Liver (tissue), 9 donors: ENCODE data around the gene TBC1D13. TPM values are rescaled to one million over a fixed set of nuclear protein-coding genes. Genes with fewer than 3 reads are reported as not detected.

Experiments used
- DNase-seq: peaks from one replicate; pipeline ENCODE4 v3.0.0-alpha.2; 2017; ENCODE audit warnings: low spot score
- H3K27ac ChIP-seq, 2 donors: one replicate each; pipeline ENCODE4 v1.7.0; 2013; ENCODE audit warnings: inconsistent platforms in 2 of 2, low read length in 2 of 2, control low read depth in 1 of 2, low read depth in 1 of 2, mild to moderate bottlenecking in 1 of 2
- H3K27me3 ChIP-seq, 4 donors: one replicate each; pipeline versions ENCODE4 v1.6.1 to v1.7.0; 2013; ENCODE audit warnings: low read length in 3 of 4, inconsistent platforms in 1 of 4, mild to moderate bottlenecking in 1 of 4, moderate library complexity in 1 of 4; ENCODE audit not compliant: control insufficient read depth in 4 of 4, insufficient read depth in 4 of 4
- H3K36me3 ChIP-seq, 4 donors: one replicate each; pipeline versions ENCODE4 v1.6.1 to v1.7.0; 2013; ENCODE audit warnings: low read length in 3 of 4, mild to moderate bottlenecking in 3 of 4, low read depth in 1 of 4, moderate library complexity in 1 of 4; ENCODE audit not compliant: control insufficient read depth in 4 of 4, insufficient read depth in 3 of 4
- H3K4me1 ChIP-seq, 4 donors: one replicate each; pipeline versions ENCODE4 v1.6.1 to v1.7.0; 2013; ENCODE audit warnings: low read length in 3 of 4, mild to moderate bottlenecking in 3 of 4, moderate library complexity in 1 of 4; ENCODE audit not compliant: control insufficient read depth in 4 of 4, insufficient read depth in 4 of 4
- H3K4me3 ChIP-seq, 3 donors: one replicate each; pipeline versions ENCODE4 v1.6.1 to v1.7.0; 2013; ENCODE audit warnings: low read length in 3 of 3, control low read depth in 1 of 3, low read depth in 1 of 3, mild to moderate bottlenecking in 1 of 3
- H3K9ac ChIP-seq, 2 donors: one replicate each; pipeline ENCODE4 v1.7.0; 2013; ENCODE audit warnings: low read length in 2 of 2, mild to moderate bottlenecking in 2 of 2, moderate library complexity in 2 of 2, control low read depth in 1 of 2, low read depth in 1 of 2
- H3K9me3 ChIP-seq, 4 donors: one replicate each; pipeline versions ENCODE4 v1.6.1 to v1.7.0; 2013; ENCODE audit warnings: low read length in 3 of 4; ENCODE audit not compliant: control insufficient read depth in 4 of 4
- EGR1 ChIP-seq, 2 donors: IDR thresholded peaks; 2 replicates each; pipeline ENCODE4 v1.6.1; 2016 to 2018; ENCODE audit warnings: antibody characterized with exemption in 2 of 2, low read depth in 2 of 2
- FOXA1 ChIP-seq: IDR thresholded peaks from 2 replicates; pipeline ENCODE4 v1.6.1; 2016; ENCODE audit warnings: antibody characterized with exemption
- FOXA2 ChIP-seq: IDR thresholded peaks from 2 replicates; pipeline ENCODE4 v1.6.1; 2016; ENCODE audit warnings: antibody characterized with exemption
- GABPA ChIP-seq, 2 donors: IDR thresholded peaks in 1 of 2; conservative IDR thresholded peaks in 1 of 2; 2 replicates each; pipeline ENCODE4 v1.6.1; 2016; ENCODE audit warnings: antibody characterized with exemption in 2 of 2, mild to moderate bottlenecking in 1 of 2, moderate library complexity in 1 of 2
- HNF4A ChIP-seq, 2 donors: conservative IDR thresholded peaks; 2 replicates each; pipeline ENCODE4 v1.6.1; 2016; ENCODE audit warnings: antibody characterized with exemption in 2 of 2, mild to moderate bottlenecking in 2 of 2
- HNF4G ChIP-seq: IDR thresholded peaks from 2 replicates; pipeline ENCODE4 v1.6.1; 2016; ENCODE audit warnings: antibody characterized with exemption
- JUND ChIP-seq, 2 donors: IDR thresholded peaks; 2 replicates each; pipeline ENCODE4 v1.6.1; 2016; ENCODE audit warnings: antibody characterized with exemption in 2 of 2
- NR2F2 ChIP-seq: IDR thresholded peaks from 2 replicates; pipeline ENCODE4 v1.6.1; 2016; ENCODE audit warnings: antibody characterized with exemption
- RAD21 ChIP-seq, 2 donors: IDR thresholded peaks; 2 replicates each; pipeline ENCODE4 v1.6.1; 2016; ENCODE audit warnings: antibody characterized with exemption in 2 of 2, mild to moderate bottlenecking in 2 of 2
- REST ChIP-seq: IDR thresholded peaks from 2 replicates; pipeline ENCODE4 v1.6.1; 2016; ENCODE audit warnings: antibody characterized with exemption, mild to moderate bottlenecking
- RXRA ChIP-seq, 2 donors: IDR thresholded peaks; 2 replicates each; pipeline ENCODE4 v1.6.1; 2017 to 2018; ENCODE audit warnings: antibody characterized with exemption in 2 of 2, mild to moderate bottlenecking in 1 of 2
- SP1 ChIP-seq: IDR thresholded peaks from 2 replicates; pipeline ENCODE4 v1.6.1; 2018; ENCODE audit warnings: antibody characterized with exemption, mild to moderate bottlenecking
- TAF1 ChIP-seq: conservative IDR thresholded peaks from 2 replicates; pipeline ENCODE4 v1.6.1; 2016; ENCODE audit warnings: antibody characterized with exemption, mild to moderate bottlenecking
- YY1 ChIP-seq: IDR thresholded peaks from 2 replicates; pipeline ENCODE4 v1.6.1; 2016; ENCODE audit warnings: antibody characterized with exemption, mild to moderate bottlenecking
- WGBS: extraction: QIAGEN DNeasy Blood & Tissue Kit; methylation state at CpG from one replicate; pipeline ENCODE4 v1.1.7; 2013; 5-methylcytosine and 5-hydroxymethylcytosine counted together
- polyA plus RNA-seq, 2 donors: library from polyadenylated mRNA; stranded (reverse) in 1 of 2; unstranded in 1 of 2; fragments of 200-250 nt in 1 of 2; fragments of >200 nt in 1 of 2; fragmentation: Nextera tagmentation in 1 of 2; extraction: Ambion mirVana in 1 of 2; gene quantifications; one replicate each; pipeline versions ENCODE4 v1.2.1 to v1.2.3, GENCODE V29; 2013 to 2015
- total RNA-seq, 2 donors: library from RNA; depleted of rRNA; stranded (reverse); fragments of >200 nt; gene quantifications; one replicate each; pipeline ENCODE4 v1.2.3, GENCODE V29; 2014
- TF ChIP-seq, protein P1 (sequence below): IDR thresholded peaks from 2 replicates; pipeline ENCODE4 v1.6.1; 2016; ENCODE audit warnings: antibody characterized with exemption
- TF ChIP-seq, protein P2 (sequence below): fragments of 150-350 bp; IDR thresholded peaks from 2 replicates; pipeline ENCODE4 v1.5.1; 2017; ENCODE audit warnings: improper control_type of control experiment, low read depth, low read length; ENCODE audit not compliant: missing input control
- TF ChIP-seq, protein P3 (sequence below): IDR thresholded peaks from 2 replicates; pipeline ENCODE4 v1.6.1; 2016; ENCODE audit warnings: antibody characterized with exemption
- TF ChIP-seq, protein P4 (sequence below): IDR thresholded peaks from 2 replicates; pipeline ENCODE4 v1.6.1; 2016; ENCODE audit warnings: antibody characterized with exemption
- donor health status: healthy.
- donor health status: healthy.
- donor health status: healthy.
- donor health status: healthy.
- donor health status: healthy.

TBC1D13 gene
- total and polyA plus RNA-seq, 4 donors = 6.3 to 11.7 (median 8.0) TPM

DNA sequence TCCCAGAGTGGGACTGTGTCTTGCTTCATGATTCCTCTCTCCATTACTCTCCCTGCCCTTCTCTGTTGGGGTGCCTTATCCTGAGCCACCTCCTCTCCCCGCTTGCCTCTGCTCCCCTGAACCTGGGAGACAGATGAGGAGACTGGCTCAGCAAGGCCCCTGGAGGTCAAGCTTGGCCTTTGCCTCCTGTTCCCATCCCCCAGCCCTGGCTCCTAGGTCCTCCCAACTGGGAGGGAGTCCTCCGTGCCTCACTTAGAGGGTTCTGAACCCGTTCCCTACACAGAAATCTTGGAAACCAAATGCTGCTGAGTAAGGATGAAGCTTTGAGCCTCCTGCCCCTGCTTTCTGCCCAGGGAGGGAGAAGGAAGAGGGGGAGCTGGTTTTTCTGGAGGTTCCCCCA, 21.5 kb downstream of the TBC1D13 start:
- Histone ChIP-seq H3K4me3 (no peak overlapping the region), H3K4me1 (no peaks in the 10 kb centered on the region), H3K36me3 (peaks cover 23 to 43% (median 26%) of the 10 kb centered on the region in 4 donors), H3K27ac (no peak overlapping the region), H3K9me3 (no peaks in the 10 kb centered on the region), H3K9ac (no peak overlapping the region), H3K27me3 (no peaks in the 10 kb centered on the region)
- WGBS = 95% methylated on average over 3 of the region's 3 CpGs
- DNase-seq = no peak
- TF ChIP-seq, protein P1, sequence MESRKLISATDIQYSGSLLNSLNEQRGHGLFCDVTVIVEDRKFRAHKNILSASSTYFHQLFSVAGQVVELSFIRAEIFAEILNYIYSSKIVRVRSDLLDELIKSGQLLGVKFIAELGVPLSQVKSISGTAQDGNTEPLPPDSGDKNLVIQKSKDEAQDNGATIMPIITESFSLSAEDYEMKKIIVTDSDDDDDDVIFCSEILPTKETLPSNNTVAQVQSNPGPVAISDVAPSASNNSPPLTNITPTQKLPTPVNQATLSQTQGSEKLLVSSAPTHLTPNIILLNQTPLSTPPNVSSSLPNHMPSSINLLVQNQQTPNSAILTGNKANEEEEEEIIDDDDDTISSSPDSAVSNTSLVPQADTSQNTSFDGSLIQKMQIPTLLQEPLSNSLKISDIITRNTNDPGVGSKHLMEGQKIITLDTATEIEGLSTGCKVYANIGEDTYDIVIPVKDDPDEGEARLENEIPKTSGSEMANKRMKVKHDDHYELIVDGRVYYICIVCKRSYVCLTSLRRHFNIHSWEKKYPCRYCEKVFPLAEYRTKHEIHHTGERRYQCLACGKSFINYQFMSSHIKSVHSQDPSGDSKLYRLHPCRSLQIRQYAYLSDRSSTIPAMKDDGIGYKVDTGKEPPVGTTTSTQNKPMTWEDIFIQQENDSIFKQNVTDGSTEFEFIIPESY = no peak
- TF ChIP-seq HNF4G (no peak), HNF4A (conservative IDR thresholded peaks at IDR 0.05) (no peak), SP1 (no peak), RAD21 (IDR thresholded peaks at IDR 0.05) (no peak), FOXA1 (no peak), EGR1 (IDR thresholded peaks at IDR 0.05; ENCODE audit: low read depth in 2 of 2) (no peak), FOXA2 (no peak), RXRA (IDR thresholded peaks at IDR 0.05) (no peak), NR2F2 (no peak), YY1 (no peak), GABPA (IDR thresholded peaks at IDR 0.05 in 1 of 2, conservative IDR thresholded peaks at IDR 0.05 in 1 of 2) (no peak), REST (no peak), JUND (IDR thresholded peaks at IDR 0.05) (no peak)
- TF ChIP-seq, protein P2, sequence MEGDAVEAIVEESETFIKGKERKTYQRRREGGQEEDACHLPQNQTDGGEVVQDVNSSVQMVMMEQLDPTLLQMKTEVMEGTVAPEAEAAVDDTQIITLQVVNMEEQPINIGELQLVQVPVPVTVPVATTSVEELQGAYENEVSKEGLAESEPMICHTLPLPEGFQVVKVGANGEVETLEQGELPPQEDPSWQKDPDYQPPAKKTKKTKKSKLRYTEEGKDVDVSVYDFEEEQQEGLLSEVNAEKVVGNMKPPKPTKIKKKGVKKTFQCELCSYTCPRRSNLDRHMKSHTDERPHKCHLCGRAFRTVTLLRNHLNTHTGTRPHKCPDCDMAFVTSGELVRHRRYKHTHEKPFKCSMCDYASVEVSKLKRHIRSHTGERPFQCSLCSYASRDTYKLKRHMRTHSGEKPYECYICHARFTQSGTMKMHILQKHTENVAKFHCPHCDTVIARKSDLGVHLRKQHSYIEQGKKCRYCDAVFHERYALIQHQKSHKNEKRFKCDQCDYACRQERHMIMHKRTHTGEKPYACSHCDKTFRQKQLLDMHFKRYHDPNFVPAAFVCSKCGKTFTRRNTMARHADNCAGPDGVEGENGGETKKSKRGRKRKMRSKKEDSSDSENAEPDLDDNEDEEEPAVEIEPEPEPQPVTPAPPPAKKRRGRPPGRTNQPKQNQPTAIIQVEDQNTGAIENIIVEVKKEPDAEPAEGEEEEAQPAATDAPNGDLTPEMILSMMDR = no peak
- TF ChIP-seq, protein P3, sequence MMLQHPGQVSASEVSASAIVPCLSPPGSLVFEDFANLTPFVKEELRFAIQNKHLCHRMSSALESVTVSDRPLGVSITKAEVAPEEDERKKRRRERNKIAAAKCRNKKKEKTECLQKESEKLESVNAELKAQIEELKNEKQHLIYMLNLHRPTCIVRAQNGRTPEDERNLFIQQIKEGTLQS = no peak

GRCh38 chr9:128809036-128809599, 22.1 kb downstream of the TBC1D13 start:
- 97% methylated on average over 12 of the region's 12 CpGs for WGBS
- H3K27ac ChIP-seq = no peak overlapping the region
- H3K27me3 ChIP-seq = no peaks in the 10 kb centered on the region
- H3K9ac ChIP-seq = no peak overlapping the region
- H3K4me1 ChIP-seq = no peaks in the 10 kb centered on the region
- H3K9me3 ChIP-seq = no peaks in the 10 kb centered on the region
- H3K36me3 ChIP-seq = peaks cover 19 to 38% (median 21%) of the 10 kb centered on the region in 4 donors
- no peak overlapping the region for H3K4me3 ChIP-seq
- DNase-seq = no peak
- TF ChIP-seq RAD21 (IDR thresholded peaks at IDR 0.05) = no peak
- TF ChIP-seq REST = no peak
- no peak for TF ChIP-seq TAF1
- TF ChIP-seq HNF4G = no peak
- TF ChIP-seq YY1 = no peak
- TF ChIP-seq, protein P4, sequence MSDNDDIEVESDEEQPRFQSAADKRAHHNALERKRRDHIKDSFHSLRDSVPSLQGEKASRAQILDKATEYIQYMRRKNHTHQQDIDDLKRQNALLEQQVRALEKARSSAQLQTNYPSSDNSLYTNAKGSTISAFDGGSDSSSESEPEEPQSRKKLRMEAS = no peak
- TF ChIP-seq FOXA1 = no peak
- TF ChIP-seq RXRA (IDR thresholded peaks at IDR 0.05) = no peak
- no peak for TF ChIP-seq JUND (IDR thresholded peaks at IDR 0.05)
- TF ChIP-seq SP1 = no peak
- no peak for TF ChIP-seq GABPA (IDR thresholded peaks at IDR 0.05 in 1 of 2, conservative IDR thresholded peaks at IDR 0.05 in 1 of 2)
- no peak for TF ChIP-seq HNF4A (conservative IDR thresholded peaks at IDR 0.05)
- TF ChIP-seq NR2F2 = no peak
- TF ChIP-seq EGR1 (IDR thresholded peaks at IDR 0.05; ENCODE audit: low read depth in 2 of 2) = no peak
- TF ChIP-seq, protein P1 = no peak
